NT2/D1 (cell line): Measurements from ENCODE around the gene LRPPRC.
A peak's percentile ranks its signal among the peaks of the same experiment; 100 is the strongest.

Source experiments
- DNase-seq: peaks from one replicate; pipeline ENCODE4 v3.0.0-alpha.2; 2011; ENCODE audit warnings: low read depth, low spot score
- H3K27me3 ChIP-seq: 2 replicates; pipeline ENCODE4 v1.6.0; 2011; ENCODE audit warnings: mild to moderate bottlenecking; ENCODE audit not compliant: insufficient read length, insufficient read depth
- H3K36me3 ChIP-seq: 2 replicates; pipeline ENCODE4 v1.6.1; 2011; ENCODE audit warnings: mild to moderate bottlenecking, low read length, mixed read lengths; ENCODE audit not compliant: insufficient read depth, insufficient read length
- H3K4me1 ChIP-seq: 2 replicates; pipeline ENCODE4 v1.5.1; 2011; ENCODE audit not compliant: insufficient read depth, insufficient read length
- H3K4me3 ChIP-seq: 2 replicates; pipeline ENCODE4 v1.5.1; 2011; ENCODE audit warnings: low read depth; ENCODE audit not compliant: insufficient read length
- H3K9ac ChIP-seq: 2 replicates; pipeline ENCODE4 v1.6.0; 2011; ENCODE audit warnings: low read depth; ENCODE audit not compliant: insufficient read length
- H3K9me3 ChIP-seq: 2 replicates; pipeline ENCODE4 v1.5.1; 2011; ENCODE audit warnings: mild to moderate bottlenecking, low read length; ENCODE audit not compliant: insufficient read depth
- SUZ12 ChIP-seq: IDR thresholded peaks from 2 replicates; pipeline ENCODE4 v1.6.1; 2011; ENCODE audit not compliant: insufficient read length, insufficient read depth; ENCODE audit errors: extremely low read depth
- YY1 ChIP-seq: IDR thresholded peaks from 2 replicates; pipeline ENCODE4 v1.6.1; 2011; ENCODE audit not compliant: insufficient read length, insufficient read depth
- ZNF274 ChIP-seq: IDR thresholded peaks from 2 replicates; pipeline ENCODE4 v1.6.1; 2011; ENCODE audit warnings: mild to moderate bottlenecking, low read depth, low read length

The LRPPRC gene

GRCh38 chr2:43944915-43945314 is 50.9 kb downstream of the LRPPRC start:
- DNase-seq, result peak; percentile 2
- Histone ChIP-seq H3K36me3 (peaks cover 81% of the 10 kb centered on the region), H3K4me1 (no peaks in the 10 kb centered on the region), H3K9ac (no peak overlapping the region), H3K4me3 (no peak overlapping the region), H3K27me3 (no peaks in the 10 kb centered on the region), H3K9me3 (no peaks in the 10 kb centered on the region)
- TF ChIP-seq SUZ12 (no peak), YY1 (no peak), ZNF274 (no peak)

DNA sequence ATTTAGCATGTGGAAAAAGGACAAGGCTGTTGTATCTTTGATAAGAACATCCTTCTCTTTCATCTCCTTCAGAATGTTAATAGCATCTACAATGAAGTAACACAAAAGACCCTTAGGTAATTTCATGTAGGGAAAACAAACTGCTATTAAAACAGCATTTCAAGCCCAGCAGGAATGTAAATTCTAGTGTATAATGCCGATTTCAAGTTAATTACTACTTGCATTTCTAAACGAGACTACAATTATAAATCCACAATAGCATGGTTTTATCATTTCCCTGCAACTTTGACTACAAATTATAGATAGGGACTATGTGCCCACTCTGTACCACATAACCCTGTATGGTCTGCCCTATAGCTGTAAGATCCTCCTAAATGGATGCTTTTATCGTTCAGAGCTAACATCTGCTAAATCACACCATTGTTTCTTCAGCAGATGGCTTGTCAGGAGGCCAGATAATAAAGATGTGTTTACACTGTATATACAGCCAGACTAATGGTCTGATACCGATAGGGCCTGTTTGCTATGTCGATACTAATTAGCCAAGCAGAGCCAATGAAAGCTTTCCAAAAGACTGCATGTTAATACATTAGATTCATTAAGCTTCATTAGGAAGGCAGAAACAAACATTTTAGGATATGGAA is 51.9 kb downstream of the LRPPRC start:
- Histone ChIP-seq H3K36me3 (peaks cover 77% of the 10 kb centered on the region), H3K4me1 (no peaks in the 10 kb centered on the region)

GRCh38 chr2:43943323-43943722 is 52.5 kb downstream of the LRPPRC start:
- Histone ChIP-seq H3K9ac (no peak overlapping the region), H3K36me3 (peaks cover 79% of the 10 kb centered on the region), H3K4me1 (no peaks in the 10 kb centered on the region), H3K9me3 (no peaks in the 10 kb centered on the region), H3K4me3 (no peak overlapping the region), H3K27me3 (no peaks in the 10 kb centered on the region)
- no peak for DNase-seq
- TF ChIP-seq SUZ12 (no peak), ZNF274 (no peak), YY1 (no peak)

More for the DNA sequence above, 51.9 kb downstream of the LRPPRC start:
- no peak for DNase-seq
- no peak overlapping the region for H3K4me3 ChIP-seq
- H3K27me3 ChIP-seq, result no peaks in the 10 kb centered on the region
- H3K9ac ChIP-seq, result no peak overlapping the region
- TF ChIP-seq YY1, result no peak
- no peak for TF ChIP-seq SUZ12
- no peak for TF ChIP-seq ZNF274
- H3K9me3 ChIP-seq, result no peaks in the 10 kb centered on the region

GRCh38 chr2:43942881-43943280 is 52.9 kb downstream of the LRPPRC start:
- no peak for TF ChIP-seq SUZ12
- no peak for TF ChIP-seq YY1
- Histone ChIP-seq H3K4me1 (no peaks in the 10 kb centered on the region), H3K36me3 (peaks cover 77% of the 10 kb centered on the region)

DNA sequence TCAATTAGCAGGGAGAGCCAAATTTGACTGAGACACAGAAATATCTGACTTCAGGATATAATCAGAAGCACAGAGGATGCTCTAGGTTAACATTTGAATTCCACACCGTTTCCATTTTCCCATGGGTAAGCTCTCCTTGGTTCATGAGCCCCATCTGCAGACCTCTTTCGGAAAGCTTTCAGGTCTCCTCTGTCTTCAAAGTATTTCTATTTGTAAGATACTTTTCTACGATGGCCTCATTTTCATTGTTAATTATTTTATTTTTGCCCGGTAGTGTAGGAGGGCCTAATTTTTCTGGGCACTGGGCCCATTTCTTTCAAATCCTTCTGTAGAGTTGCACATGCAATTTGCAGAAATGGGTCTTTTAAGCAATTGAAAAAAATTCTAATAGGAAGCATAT is 53.8 kb downstream of the LRPPRC start:
- H3K4me1 ChIP-seq, result no peaks in the 10 kb centered on the region
- no peak overlapping the region for H3K9ac ChIP-seq
- H3K4me3 ChIP-seq, result no peak overlapping the region
- no peaks in the 10 kb centered on the region for H3K27me3 ChIP-seq
- no peak for DNase-seq
- peaks cover 76% of the 10 kb centered on the region for H3K36me3 ChIP-seq
- TF ChIP-seq SUZ12, result no peak
- no peak for TF ChIP-seq ZNF274
- TF ChIP-seq YY1, result no peak
- no peaks in the 10 kb centered on the region for H3K9me3 ChIP-seq

More at GRCh38 chr2:43942881-43943280, 52.9 kb downstream of the LRPPRC start:
- no peak for DNase-seq
- Histone ChIP-seq H3K4me3 (no peak overlapping the region), H3K9me3 (no peaks in the 10 kb centered on the region), H3K9ac (no peak overlapping the region), H3K27me3 (no peaks in the 10 kb centered on the region)

DNA sequence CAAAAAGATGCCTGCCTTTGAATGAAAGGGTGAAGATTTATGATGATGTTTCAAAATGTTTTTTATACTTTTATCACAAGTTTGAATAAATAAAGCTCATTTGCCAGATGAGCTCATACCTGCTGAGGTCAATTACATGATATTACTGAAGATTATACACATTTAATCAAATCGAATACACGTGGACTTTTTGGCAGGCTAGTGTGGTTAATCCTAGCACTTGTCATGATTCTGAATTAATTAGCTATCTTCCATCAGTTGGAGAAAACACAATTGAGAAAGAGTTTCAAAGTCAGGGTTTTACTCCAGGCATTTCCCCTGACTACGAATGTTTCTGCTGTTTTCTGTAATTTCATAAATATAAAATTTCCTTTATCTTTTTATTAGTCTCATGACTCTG is 54.4 kb downstream of the LRPPRC start:
- Histone ChIP-seq H3K9ac (no peak overlapping the region), H3K27me3 (no peaks in the 10 kb centered on the region)

DNA sequence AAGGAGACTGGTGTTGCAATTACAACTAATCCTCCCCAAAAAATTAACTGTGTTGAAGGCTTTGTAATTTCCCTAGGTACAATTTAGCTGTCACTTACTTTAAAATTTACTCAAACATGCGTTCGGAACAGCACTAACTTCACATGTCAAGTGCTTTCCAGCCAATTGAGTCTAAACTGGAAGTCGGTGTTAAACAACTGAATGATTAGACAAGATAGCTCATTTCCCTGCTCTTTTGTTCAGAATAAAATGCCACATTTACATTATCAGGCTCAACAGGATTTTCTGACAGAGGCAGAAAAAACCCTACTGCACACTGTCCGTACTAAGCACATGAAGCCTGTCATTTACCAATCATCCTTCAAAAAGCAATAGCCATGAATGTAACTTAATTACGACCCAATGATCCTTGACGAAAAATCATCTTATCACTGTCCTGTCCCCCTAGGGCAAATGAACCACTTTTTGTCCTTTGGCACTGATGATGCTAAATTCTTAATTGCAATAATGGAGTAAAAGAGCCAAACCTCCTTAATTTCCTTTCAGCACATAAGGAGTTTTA is 56.0 kb downstream of the LRPPRC start:
- DNase-seq, result no peak
- H3K4me1 ChIP-seq, result no peaks in the 10 kb centered on the region
- no peak overlapping the region for H3K9ac ChIP-seq
- no peak for TF ChIP-seq SUZ12
- no peak for TF ChIP-seq YY1
- no peak for TF ChIP-seq ZNF274
- H3K27me3 ChIP-seq, result no peaks in the 10 kb centered on the region
- H3K9me3 ChIP-seq, result no peaks in the 10 kb centered on the region
- H3K36me3 ChIP-seq, result peaks cover 55% of the 10 kb centered on the region
- no peak overlapping the region for H3K4me3 ChIP-seq

More for the DNA sequence above, 54.4 kb downstream of the LRPPRC start:
- TF ChIP-seq ZNF274 (no peak), SUZ12 (no peak), YY1 (no peak)
- Histone ChIP-seq H3K4me3 (no peak overlapping the region), H3K36me3 (peaks cover 69% of the 10 kb centered on the region), H3K9me3 (no peaks in the 10 kb centered on the region), H3K4me1 (no peaks in the 10 kb centered on the region)
- no peak for DNase-seq
